Erythroblast (primary cell): ENCODE data around the gene THSD4.

Experiments used
- GATA1 ChIP-seq: IDR thresholded peaks from 2 replicates; pipeline ENCODE4 v1.6.1; 2011; ENCODE audit warnings: low read depth, mild to moderate bottlenecking, control low read depth, low read length, moderate library complexity
- POLR2A ChIP-seq: IDR thresholded peaks from 2 replicates; pipeline ENCODE4 v1.6.1; 2011; ENCODE audit warnings: mild to moderate bottlenecking, low read length

- TF ChIP-seq POLR2A = no peak
- no peak for TF ChIP-seq GATA1
Measured at GRCh38 chr15:71496336-71496955, 381.2 kb downstream of the THSD4 start.
